Measurements from ENCODE around the gene MEGF6. TPM values are rescaled to one million over a fixed set of nuclear protein-coding genes. Genes with fewer than 3 reads are reported as not detected.
A peak's percentile ranks its signal among the peaks of the same experiment; 100 is the strongest.

Gene MEGF6
- total RNA-seq, 1 donor from 2014 or later = 209 TPM

GRCh38 chr1:3502641-3503524 lies 108.4 kb downstream of the MEGF6 start:
- no peaks in the 10 kb centered on the region for H3K27me3 Mint-ChIP-seq (ENCODE audit: low read depth)
- no peak overlapping the region for H3K4me3 Mint-ChIP-seq
- H3K36me3 Mint-ChIP-seq = peaks cover 5% of the 10 kb centered on the region
- H3K4me1 Mint-ChIP-seq = no peaks in the 10 kb centered on the region
- H3K9me3 Mint-ChIP-seq = no peaks in the 10 kb centered on the region
- no peak for DNase-seq (ENCODE audit: low spot score in 2 of 2, unreplicated experiment in 2 of 2)
- no peak for TF ChIP-seq CTCF (IDR thresholded peaks at IDR 0.05; ENCODE audit: unreplicated experiment)
- no peak overlapping the region for H3K27ac Mint-ChIP-seq

- no peaks in the 10 kb centered on the region for H3K27me3 Mint-ChIP-seq (ENCODE audit: low read depth)
- TF ChIP-seq CTCF (IDR thresholded peaks at IDR 0.05; ENCODE audit: unreplicated experiment) = no peak
- H3K4me1 Mint-ChIP-seq = no peaks in the 10 kb centered on the region
- H3K4me3 Mint-ChIP-seq = no peak overlapping the region
- DNase-seq (ENCODE audit: low spot score in 2 of 2, unreplicated experiment in 2 of 2) = peak; percentile 70 to 81
- H3K27ac Mint-ChIP-seq = no peak overlapping the region
- H3K36me3 Mint-ChIP-seq = peaks cover 4% of the 10 kb centered on the region
- H3K9me3 Mint-ChIP-seq = no peaks in the 10 kb centered on the region
Observed at GRCh38 chr1:3501856-3502640, 109.3 kb downstream of the MEGF6 start.

- DNase-seq (ENCODE audit: low spot score in 2 of 2, unreplicated experiment in 2 of 2) = no peak
- Mint-ChIP-seq H3K27ac (no peak overlapping the region), H3K4me3 (no peak overlapping the region), H3K36me3 (no peaks in the 10 kb centered on the region), H3K4me1 (no peaks in the 10 kb centered on the region), H3K27me3 (ENCODE audit: low read depth) (no peaks in the 10 kb centered on the region), H3K9me3 (no peaks in the 10 kb centered on the region)
- no peak for TF ChIP-seq CTCF (IDR thresholded peaks at IDR 0.05; ENCODE audit: unreplicated experiment)
Observed at GRCh38 chr1:3501437-3501836, 109.9 kb downstream of the MEGF6 start.

- no peak for DNase-seq (ENCODE audit: low spot score in 2 of 2, unreplicated experiment in 2 of 2)
- TF ChIP-seq CTCF (IDR thresholded peaks at IDR 0.05; ENCODE audit: unreplicated experiment) = no peak
Observed at GRCh38 chr1:3500265-3500835, 111.0 kb downstream of the MEGF6 start.

GRCh38 chr1:3499611-3500010 lies 111.7 kb downstream of the MEGF6 start:
- H3K27me3 Mint-ChIP-seq (ENCODE audit: low read depth) = no peaks in the 10 kb centered on the region
- H3K27ac Mint-ChIP-seq = no peak overlapping the region

More at GRCh38 chr1:3500265-3500835, 111.0 kb downstream of the MEGF6 start:
- no peaks in the 10 kb centered on the region for H3K4me1 Mint-ChIP-seq
- no peak overlapping the region for H3K4me3 Mint-ChIP-seq
- H3K36me3 Mint-ChIP-seq = no peaks in the 10 kb centered on the region
- no peaks in the 10 kb centered on the region for H3K9me3 Mint-ChIP-seq
- no peak overlapping the region for H3K27ac Mint-ChIP-seq
- no peaks in the 10 kb centered on the region for H3K27me3 Mint-ChIP-seq (ENCODE audit: low read depth)

More at GRCh38 chr1:3499611-3500010, 111.7 kb downstream of the MEGF6 start:
- no peak for TF ChIP-seq CTCF (IDR thresholded peaks at IDR 0.05; ENCODE audit: unreplicated experiment)
- no peaks in the 10 kb centered on the region for H3K9me3 Mint-ChIP-seq
- DNase-seq (ENCODE audit: low spot score in 2 of 2, unreplicated experiment in 2 of 2) = no peak
- H3K4me3 Mint-ChIP-seq = no peak overlapping the region
- no peaks in the 10 kb centered on the region for H3K36me3 Mint-ChIP-seq
- H3K4me1 Mint-ChIP-seq = no peaks in the 10 kb centered on the region
